Progenitor cell of endocrine pancreas (in vitro differentiated cells): ENCODE results near the gene PABPN1. TPM values are rescaled to one million over a fixed set of nuclear protein-coding genes. Genes with fewer than 3 reads are reported as not detected.

ENCODE experiments used
- DNase-seq: peaks from one replicate; pipeline ENCODE4 v3.0.0; 2021; ENCODE audit warnings: low spot score; ENCODE audit not compliant: unreplicated experiment
- H3K27ac Mint-ChIP-seq: 2 replicates; pipeline ENCODE4 v1.8.0; 2021; ENCODE audit warnings: mild to moderate bottlenecking, moderate library complexity, mixed read lengths
- H3K27me3 Mint-ChIP-seq: 2 replicates; pipeline ENCODE4 v1.8.0; 2021; ENCODE audit warnings: mixed read lengths
- H3K36me3 Mint-ChIP-seq: 2 replicates; pipeline ENCODE4 v1.8.0; 2022; ENCODE audit warnings: mixed read lengths; ENCODE audit not compliant: insufficient read depth
- H3K4me1 Mint-ChIP-seq: 2 replicates; pipeline ENCODE4 v1.8.0; 2021; ENCODE audit warnings: low read depth, mixed read lengths
- H3K4me3 Mint-ChIP-seq: 2 replicates; pipeline ENCODE4 v1.8.0; 2021; ENCODE audit warnings: low read depth, mild to moderate bottlenecking, moderate library complexity, mixed read lengths
- H3K9me3 Mint-ChIP-seq: 2 replicates; pipeline ENCODE4 v1.8.0; 2021; ENCODE audit warnings: low read depth, mixed read lengths
- total RNA-seq: library from RNA; stranded (reverse); gene quantifications from 2 replicates; pipeline ENCODE4 v1.2.1, GENCODE V29; 2021
- TF ChIP-seq, protein P1 (sequence below): fragments of 200-600 bp; sonication (generic); IDR thresholded peaks from one replicate; pipeline ENCODE4 v1.5.0; 2021; ENCODE audit warnings: antibody characterized with exemption, mild to moderate bottlenecking; ENCODE audit not compliant: unreplicated experiment

PABPN1 gene
- total RNA-seq, 1 donor from 2014 or later, result 318 TPM

DNA sequence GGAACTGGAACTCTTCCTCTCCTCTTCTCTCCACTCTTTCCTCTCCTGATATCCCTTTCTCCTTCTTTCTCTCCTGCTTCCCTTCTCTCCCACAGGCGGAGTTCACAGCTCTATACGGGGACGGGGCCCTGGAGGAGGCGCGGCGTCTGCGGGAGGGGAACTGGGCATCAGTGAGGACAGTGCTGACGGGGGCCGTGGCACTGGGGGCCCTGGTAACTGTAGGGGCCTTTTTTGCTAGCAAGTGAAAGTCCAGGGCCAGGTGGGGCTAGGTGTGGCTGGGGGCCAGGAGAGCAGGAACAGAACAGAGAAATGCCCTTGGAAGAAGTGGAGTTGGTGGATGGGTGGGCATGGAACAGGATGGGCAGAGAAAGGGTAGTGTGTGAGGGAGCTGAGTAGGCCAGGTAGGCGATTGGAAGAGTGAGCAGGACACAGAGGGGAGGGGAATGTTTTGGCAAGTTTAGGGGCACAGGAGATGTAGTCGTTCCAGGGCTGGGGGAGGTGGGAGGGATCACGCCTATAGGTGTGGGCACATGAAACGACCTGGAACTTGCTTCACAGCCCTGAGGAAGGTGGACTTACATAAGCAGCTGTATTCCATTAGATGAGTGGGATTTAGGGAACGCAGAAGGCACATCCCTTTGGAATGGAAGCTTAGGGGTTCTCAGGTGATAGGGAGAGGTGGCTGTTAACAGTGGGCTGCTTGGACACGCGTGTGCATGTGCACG is 12.4 kb upstream of the PABPN1 start:
- Mint-ChIP-seq H3K4me1 (peaks cover 21% of the 10 kb centered on the region), H3K4me3 (peak overlapping the region; percentile 37), H3K27me3 (no peaks in the 10 kb centered on the region), H3K27ac (no peak overlapping the region), H3K36me3 (peaks cover 4% of the 10 kb centered on the region), H3K9me3 (no peaks in the 10 kb centered on the region)
- TF ChIP-seq, protein P1, sequence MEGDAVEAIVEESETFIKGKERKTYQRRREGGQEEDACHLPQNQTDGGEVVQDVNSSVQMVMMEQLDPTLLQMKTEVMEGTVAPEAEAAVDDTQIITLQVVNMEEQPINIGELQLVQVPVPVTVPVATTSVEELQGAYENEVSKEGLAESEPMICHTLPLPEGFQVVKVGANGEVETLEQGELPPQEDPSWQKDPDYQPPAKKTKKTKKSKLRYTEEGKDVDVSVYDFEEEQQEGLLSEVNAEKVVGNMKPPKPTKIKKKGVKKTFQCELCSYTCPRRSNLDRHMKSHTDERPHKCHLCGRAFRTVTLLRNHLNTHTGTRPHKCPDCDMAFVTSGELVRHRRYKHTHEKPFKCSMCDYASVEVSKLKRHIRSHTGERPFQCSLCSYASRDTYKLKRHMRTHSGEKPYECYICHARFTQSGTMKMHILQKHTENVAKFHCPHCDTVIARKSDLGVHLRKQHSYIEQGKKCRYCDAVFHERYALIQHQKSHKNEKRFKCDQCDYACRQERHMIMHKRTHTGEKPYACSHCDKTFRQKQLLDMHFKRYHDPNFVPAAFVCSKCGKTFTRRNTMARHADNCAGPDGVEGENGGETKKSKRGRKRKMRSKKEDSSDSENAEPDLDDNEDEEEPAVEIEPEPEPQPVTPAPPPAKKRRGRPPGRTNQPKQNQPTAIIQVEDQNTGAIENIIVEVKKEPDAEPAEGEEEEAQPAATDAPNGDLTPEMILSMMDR, result no peak
- no peak for DNase-seq

DNA sequence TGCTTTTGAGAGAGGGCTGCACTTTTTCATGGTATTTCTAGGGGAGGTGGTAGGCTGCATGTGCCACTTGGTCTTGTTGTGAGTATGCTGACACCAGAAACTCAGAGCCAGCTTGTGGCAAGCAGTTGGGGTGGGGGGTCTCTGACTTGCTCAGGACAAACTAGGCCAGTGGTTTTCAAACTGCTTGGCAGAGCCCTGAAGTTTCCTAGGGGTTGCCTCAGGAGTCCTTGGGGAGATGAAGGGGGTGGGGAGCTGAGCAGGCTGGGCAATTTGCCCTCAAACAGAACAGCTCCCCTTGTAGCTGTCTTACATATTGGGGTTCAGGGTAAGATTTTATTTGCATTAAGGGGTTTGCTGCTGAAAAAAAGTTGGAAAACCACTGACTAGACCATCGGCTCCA is 10.7 kb upstream of the PABPN1 start:
- Mint-ChIP-seq H3K4me1 (peaks cover 21% of the 10 kb centered on the region), H3K36me3 (peaks cover 6% of the 10 kb centered on the region), H3K27ac (no peak overlapping the region), H3K27me3 (no peaks in the 10 kb centered on the region), H3K9me3 (no peaks in the 10 kb centered on the region), H3K4me3 (no peak overlapping the region)
- DNase-seq, result no peak
- TF ChIP-seq, protein P1, result no peak

DNA sequence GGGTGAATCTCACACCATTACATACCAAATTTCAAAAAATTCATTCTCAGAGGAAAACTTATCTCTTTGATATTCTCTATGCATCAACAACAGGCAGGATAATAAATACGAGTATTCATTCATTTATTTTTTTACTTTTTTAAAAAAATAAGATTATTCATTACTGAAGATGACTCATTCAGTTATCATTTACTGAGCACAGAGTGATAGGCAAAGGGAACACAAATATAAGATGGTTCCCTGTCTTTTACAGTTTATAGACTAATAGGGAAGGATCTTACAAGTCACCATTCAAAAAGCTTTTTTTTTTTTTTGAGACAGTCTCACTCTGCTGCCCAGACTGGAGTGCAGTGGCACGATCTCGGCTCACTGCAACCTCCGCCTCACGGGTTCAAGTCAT is 5.0 kb upstream of the PABPN1 start:
- Mint-ChIP-seq H3K36me3 (peaks cover 11% of the 10 kb centered on the region), H3K27me3 (no peaks in the 10 kb centered on the region), H3K9me3 (no peaks in the 10 kb centered on the region), H3K4me1 (peaks cover 5% of the 10 kb centered on the region), H3K27ac (no peak overlapping the region), H3K4me3 (no peak overlapping the region)
- DNase-seq, result no peak
- TF ChIP-seq, protein P1, result no peak

DNA sequence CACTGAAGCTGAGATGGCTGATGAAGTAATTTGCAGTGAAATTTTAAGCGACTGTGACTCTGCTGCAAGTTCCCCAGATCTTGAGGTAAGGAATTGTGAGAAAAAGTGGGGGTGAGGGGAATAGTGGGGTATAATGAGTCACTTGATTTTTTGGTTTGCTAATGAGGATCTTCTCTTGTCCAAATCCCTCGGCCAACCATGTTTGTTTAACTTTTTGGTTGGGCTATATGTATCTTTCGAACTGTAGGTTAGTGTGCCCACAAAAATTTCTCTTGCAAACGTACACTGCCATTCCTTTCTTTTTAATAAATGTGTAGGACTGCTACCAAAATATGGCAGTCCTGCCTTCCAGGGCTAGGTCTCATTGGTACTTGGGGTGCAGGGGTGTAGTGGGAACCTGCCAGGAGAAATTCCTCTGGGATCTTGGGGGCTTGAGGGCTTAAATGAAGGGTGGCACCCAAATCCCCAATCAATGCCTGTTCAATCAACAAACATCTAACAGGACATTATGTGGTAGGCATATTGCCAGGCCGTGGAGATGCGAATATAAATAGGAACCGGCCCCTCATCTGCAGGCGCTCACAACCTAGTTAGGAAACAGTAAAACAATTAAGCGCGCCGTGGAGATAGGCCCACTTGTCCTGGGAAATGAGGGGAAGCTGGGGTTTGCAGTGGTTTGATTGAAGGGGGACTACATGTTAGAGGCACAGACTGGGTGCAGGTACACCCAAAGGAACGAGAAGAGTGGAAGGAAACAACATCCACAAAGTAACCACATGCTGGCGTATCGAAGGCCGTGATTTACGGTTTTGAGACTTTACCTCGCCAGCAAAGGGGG is 1.3 kb upstream of the PABPN1 start:
- Mint-ChIP-seq H3K4me3 (peak overlapping the region; percentile 80), H3K4me1 (peaks cover 21% of the 10 kb centered on the region), H3K27ac (peak overlapping the region; percentile 98), H3K27me3 (no peaks in the 10 kb centered on the region), H3K9me3 (no peaks in the 10 kb centered on the region), H3K36me3 (peaks cover 22% of the 10 kb centered on the region)
- TF ChIP-seq, protein P1, result no peak
- no peak for DNase-seq
